Inflammatory macrophage (primary cell): ENCODE data around the gene EML2.
"Not testable (repeated sequence)": the region's sequence is repeated elsewhere in the genome, so short reads cannot be mapped to it uniquely, and the experiment has no call there.

Experiments used
- DNase-seq, 2 donors: peaks; one replicate each; pipeline ENCODE4 v3.0.0-alpha.2; 2020 to 2022

Gene EML2

GRCh38 chr19:45650722-45651121 is 11.5 kb upstream of the EML2 start:
- no peak for DNase-seq

- no peak for DNase-seq
Measured at GRCh38 chr19:45646345-45646698, 7.1 kb upstream of the EML2 start.

- DNase-seq, result peak; percentile 22 to 35
Measured at GRCh38 chr19:45645631-45646344, 6.6 kb upstream of the EML2 start.

GRCh38 chr19:45645068-45645630 is 6.0 kb upstream of the EML2 start:
- no peak for DNase-seq

GRCh38 chr19:45643927-45644771 is 5.0 kb upstream of the EML2 start:
- DNase-seq, result no peak

GRCh38 chr19:45643024-45643926 is 4.1 kb upstream of the EML2 start:
- peak; percentile 87 to 88 for DNase-seq

- peak; percentile 81 to 87 for DNase-seq
Measured at GRCh38 chr19:45641274-45642105, 2.3 kb upstream of the EML2 start.

GRCh38 chr19:45640849-45641273 is 1.7 kb upstream of the EML2 start:
- no peak for DNase-seq

- no peak for DNase-seq
Measured at GRCh38 chr19:45637890-45638667, 1.1 kb downstream of the EML2 start.

GRCh38 chr19:45636902-45637301 is 2.3 kb downstream of the EML2 start:
- no peak for DNase-seq

GRCh38 chr19:45636275-45636674 is 2.9 kb downstream of the EML2 start:
- DNase-seq, result no peak

- DNase-seq, result peak; percentile 19 to 23
Measured at GRCh38 chr19:45632468-45633196, 6.6 kb downstream of the EML2 start.

GRCh38 chr19:45630463-45630862 is 8.7 kb downstream of the EML2 start:
- DNase-seq, result no peak

- DNase-seq, result no peak
Measured at GRCh38 chr19:45629704-45630103, 9.5 kb downstream of the EML2 start.

GRCh38 chr19:45628219-45628618 is 11.0 kb downstream of the EML2 start:
- DNase-seq, result not testable (repeated sequence)

GRCh38 chr19:45623984-45624383 is 15.2 kb downstream of the EML2 start:
- DNase-seq, result no peak

- no peak for DNase-seq
Measured at GRCh38 chr19:45621976-45622503, 17.2 kb downstream of the EML2 start.

- DNase-seq, result no peak
Measured at GRCh38 chr19:45621389-45621788, 17.8 kb downstream of the EML2 start.

GRCh38 chr19:45616704-45617017 is 22.5 kb downstream of the EML2 start:
- DNase-seq, result no peak
